Measurements from ENCODE around the gene MRPS34. TPM values are rescaled to one million over a fixed set of nuclear protein-coding genes. Genes with fewer than 3 reads are reported as not detected.

The MRPS34 gene
- total and polyA plus RNA-seq, 4 donors = 42.4 to 100 (median 58.7) TPM

GRCh38 chr16:1776991-1777374 is 4.0 kb upstream of the MRPS34 start:
- H3K4me3 ChIP-seq (ENCODE audit: low read depth in 1 of 3, low read length in 3 of 3) = no peak overlapping the region
- TF ChIP-seq JUND (IDR thresholded peaks at IDR 0.05) = no peak
- no peak for TF ChIP-seq FOXA1 (IDR thresholded peaks at IDR 0.05)
- no peak overlapping the region for H3K27ac ChIP-seq (ENCODE audit: low read depth in 1 of 2, low read length in 2 of 2)
- WGBS = 92% methylated on average over 22 of the region's 22 CpGs
- peaks cover 0 to 18% (median 10%) of the 10 kb centered on the region in 4 donors for H3K36me3 ChIP-seq (ENCODE audit: control insufficient read depth in 4 of 4, insufficient read depth in 3 of 4, low read depth in 1 of 4, low read length in 3 of 4)
- no peaks in the 10 kb centered on the region for H3K27me3 ChIP-seq (ENCODE audit: control insufficient read depth in 4 of 4, insufficient read depth in 4 of 4, low read length in 3 of 4)
- no peak for DNase-seq (ENCODE audit: low spot score)
- peaks cover 22 to 66% (median 47%) of the 10 kb centered on the region in 4 donors for H3K4me1 ChIP-seq (ENCODE audit: control insufficient read depth in 4 of 4, insufficient read depth in 4 of 4, low read length in 3 of 4)
- H3K9ac ChIP-seq (ENCODE audit: low read depth in 1 of 2, low read length in 2 of 2) = no peak overlapping the region
- H3K9me3 ChIP-seq (ENCODE audit: control insufficient read depth in 4 of 4, low read length in 3 of 4) = no peaks in the 10 kb centered on the region

- TF ChIP-seq HNF4A (conservative IDR thresholded peaks at IDR 0.05) = no peak
- no peak for TF ChIP-seq SP1 (IDR thresholded peaks at IDR 0.05)
- TF ChIP-seq ZBTB33 (IDR thresholded peaks at IDR 0.05) = no peak
- no peak for TF ChIP-seq FOXA2 (IDR thresholded peaks at IDR 0.05)
- no peak for TF ChIP-seq YY1 (IDR thresholded peaks at IDR 0.05)
- TF ChIP-seq JUND (IDR thresholded peaks at IDR 0.05) = no peak
- TF ChIP-seq HNF4G (IDR thresholded peaks at IDR 0.05) = no peak
- TF ChIP-seq ATF3 (IDR thresholded peaks at IDR 0.05) = no peak
- no peak for TF ChIP-seq CTCF (IDR thresholded peaks at IDR 0.05; ENCODE audit: low read depth, low read length, missing input control)
- TF ChIP-seq TAF1 (conservative IDR thresholded peaks at IDR 0.05) = no peak
- no peak for TF ChIP-seq MAX (IDR thresholded peaks at IDR 0.05)
- TF ChIP-seq FOXA1 (IDR thresholded peaks at IDR 0.05) = no peak
- no peak for TF ChIP-seq RXRA (IDR thresholded peaks at IDR 0.05)
- no peak overlapping the region for H3K27ac ChIP-seq (ENCODE audit: low read depth in 1 of 2, low read length in 2 of 2)
- no peaks in the 10 kb centered on the region for H3K27me3 ChIP-seq (ENCODE audit: control insufficient read depth in 4 of 4, insufficient read depth in 4 of 4, low read length in 3 of 4)
- no peak for DNase-seq (ENCODE audit: low spot score)
- no peaks in the 10 kb centered on the region for H3K9me3 ChIP-seq (ENCODE audit: control insufficient read depth in 4 of 4, low read length in 3 of 4)
- WGBS = 92% methylated on average over 13 of the region's 13 CpGs
- peaks cover 0 to 18% (median 10%) of the 10 kb centered on the region in 4 donors for H3K36me3 ChIP-seq (ENCODE audit: control insufficient read depth in 4 of 4, insufficient read depth in 3 of 4, low read depth in 1 of 4, low read length in 3 of 4)
- H3K9ac ChIP-seq (ENCODE audit: low read depth in 1 of 2, low read length in 2 of 2) = no peak overlapping the region
- H3K4me1 ChIP-seq (ENCODE audit: control insufficient read depth in 4 of 4, insufficient read depth in 4 of 4, low read length in 3 of 4) = peaks cover 22 to 66% (median 48%) of the 10 kb centered on the region in 4 donors
- H3K4me3 ChIP-seq (ENCODE audit: low read depth in 1 of 3, low read length in 3 of 3) = no peak overlapping the region
These were observed 3.7 kb upstream of the MRPS34 start for GRCh38 chr16:1776672-1776955.

GRCh38 chr16:1775846-1776671 is 3.1 kb upstream of the MRPS34 start:
- Histone ChIP-seq H3K4me1 (ENCODE audit: control insufficient read depth in 4 of 4, insufficient read depth in 4 of 4, low read length in 3 of 4) (peaks cover 17 to 61% (median 42%) of the 10 kb centered on the region in 4 donors), H3K36me3 (ENCODE audit: control insufficient read depth in 4 of 4, insufficient read depth in 3 of 4, low read depth in 1 of 4, low read length in 3 of 4) (peaks cover 0 to 18% (median 10%) of the 10 kb centered on the region in 4 donors), H3K9ac (ENCODE audit: low read depth in 1 of 2, low read length in 2 of 2) (no peak overlapping the region), H3K4me3 (ENCODE audit: low read depth in 1 of 3, low read length in 3 of 3) (no peak overlapping the region), H3K9me3 (ENCODE audit: control insufficient read depth in 4 of 4, low read length in 3 of 4) (no peaks in the 10 kb centered on the region), H3K27me3 (ENCODE audit: control insufficient read depth in 4 of 4, insufficient read depth in 4 of 4, low read length in 3 of 4) (no peaks in the 10 kb centered on the region), H3K27ac (ENCODE audit: low read depth in 1 of 2, low read length in 2 of 2) (no peak overlapping the region)
- TF ChIP-seq JUND (IDR thresholded peaks at IDR 0.05) = no peak
- TF ChIP-seq MAX (IDR thresholded peaks at IDR 0.05) = no peak
- no peak for TF ChIP-seq ZBTB33 (IDR thresholded peaks at IDR 0.05)
- no peak for TF ChIP-seq NR2F2 (IDR thresholded peaks at IDR 0.05)
- no peak for TF ChIP-seq FOXA2 (IDR thresholded peaks at IDR 0.05)
- TF ChIP-seq ATF3 (IDR thresholded peaks at IDR 0.05) = no peak
- no peak for TF ChIP-seq REST (IDR thresholded peaks at IDR 0.05)
- 82% methylated on average over 28 of the region's 28 CpGs for WGBS
- no peak for DNase-seq (ENCODE audit: low spot score)

Measured in liver (tissue), 9 donors.